MCF 10A (cell line): ENCODE data around the gene TMOD4. TPM values are rescaled to one million over a fixed set of nuclear protein-coding genes. Genes with fewer than 3 reads are reported as not detected.
A peak's percentile ranks its signal among the peaks of the same experiment; 100 is the strongest.

Experiments used
- BruUV-seq: library from RNA; stranded (reverse); fragments of 400-500 nt; replicated peaks from 2 replicates; lab custom pipeline; 2021; lab: Mats Ljungman, UMichigan
- CTCF ChIA-PET: fragments of 300-600 bp; sonication (Branson Sonifier 250); formaldehyde crosslinking; extraction: SDS; loops from one replicate; lab custom pipeline; 2021; ENCODE audit warnings: antibody characterized with exemption, inconsistent platforms; lab: Yijun Ruan, JAX
- POLR2A ChIA-PET: fragments of 300-600, 350-650 bp; sonication (Branson Sonifier 250); formaldehyde crosslinking; extraction: SDS; loops from one replicate; lab custom pipeline; 2020; ENCODE audit warnings: antibody characterized with exemption, inconsistent platforms; lab: Yijun Ruan, JAX
- DNase-seq: peaks from one replicate; pipeline ENCODE4 v3.0.0-alpha.2; 2018; ENCODE audit not compliant: unreplicated experiment
- H3K27ac Mint-ChIP-seq: one replicate; pipeline ENCODE4 v1.8.0; 2022; ENCODE audit warnings: mild to moderate bottlenecking, low read depth, mixed read lengths; ENCODE audit not compliant: unreplicated experiment
- H3K27me3 Mint-ChIP-seq: one replicate; pipeline ENCODE4 v1.8.0; 2022; ENCODE audit warnings: mixed read lengths; ENCODE audit not compliant: insufficient read depth, unreplicated experiment
- H3K36me3 Mint-ChIP-seq: one replicate; pipeline ENCODE4 v1.8.0; 2022; ENCODE audit warnings: mild to moderate bottlenecking, moderate library complexity, mixed read lengths; ENCODE audit not compliant: insufficient read depth, unreplicated experiment
- H3K4me1 Mint-ChIP-seq: one replicate; pipeline ENCODE4 v1.8.0; 2022; ENCODE audit warnings: mixed read lengths; ENCODE audit not compliant: insufficient read depth, unreplicated experiment
- H3K4me3 Mint-ChIP-seq: one replicate; pipeline ENCODE4 v1.8.0; 2022; ENCODE audit warnings: mild to moderate bottlenecking, moderate library complexity, mixed read lengths; ENCODE audit not compliant: unreplicated experiment
- H3K9me3 Mint-ChIP-seq: one replicate; pipeline ENCODE4 v1.8.0; 2022; ENCODE audit warnings: mixed read lengths; ENCODE audit not compliant: unreplicated experiment
- intact Hi-C: fragments of 100-400 bp; cut with micrococcal nuclease; formaldehyde crosslinking; loops from 2 replicates; pipeline ENCODE4 v1.14.1; 2022
- total RNA-seq: library from RNA; stranded (reverse); gene quantifications from 2 replicates; pipeline ENCODE4 v1.2.3, GENCODE V29; 2022
- TF ChIP-seq, protein P1 (sequence below): fragments of 200-600 bp; IDR thresholded peaks from one replicate; pipeline ENCODE4 v1.8.0; 2022; ENCODE audit warnings: antibody characterized with exemption, mild to moderate bottlenecking; ENCODE audit not compliant: unreplicated experiment

TMOD4 gene
- total RNA-seq, 1 experiment from 2014 or later, result not detected

DNA sequence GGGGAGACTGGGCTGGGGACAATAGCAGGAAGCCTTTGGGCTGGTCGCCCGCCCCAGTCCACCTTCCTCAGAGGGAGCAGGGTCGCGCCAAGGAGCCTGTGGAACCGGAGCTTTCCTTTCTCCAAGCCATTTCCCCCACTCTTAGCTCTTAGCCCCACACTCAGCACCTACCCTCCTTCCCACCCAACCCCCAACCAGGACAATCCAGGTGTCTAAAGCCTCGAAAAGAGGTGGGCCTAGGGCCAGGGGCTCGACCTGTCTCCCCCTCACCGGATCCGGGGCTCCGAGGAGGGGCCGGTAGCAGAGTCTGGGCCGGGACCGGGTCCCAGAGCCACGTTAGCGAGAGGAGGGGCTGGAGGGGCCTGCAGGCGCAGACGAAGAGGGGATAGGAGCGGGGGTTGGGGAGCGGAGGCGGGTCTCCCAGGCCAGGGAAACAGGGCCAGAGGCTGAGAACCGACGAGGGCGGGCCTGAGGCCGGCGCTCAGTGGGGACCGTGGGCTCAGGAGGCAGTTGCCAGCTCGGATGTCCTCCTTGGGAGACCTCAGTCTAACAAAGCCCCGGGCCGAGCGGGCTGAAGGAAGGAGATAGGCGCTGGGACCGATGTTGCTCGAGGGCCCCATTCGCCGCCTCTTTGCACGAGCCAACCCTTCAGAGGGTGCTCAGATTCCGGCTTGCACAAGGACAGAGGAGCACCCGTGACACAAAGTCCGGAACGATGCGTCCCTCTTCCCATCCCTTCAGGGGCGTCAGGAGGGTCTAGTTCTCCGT lies 30.3 kb downstream of the TMOD4 start:
- peak overlapping the region; percentile 73 for H3K4me3 Mint-ChIP-seq
- no peaks in the 10 kb centered on the region for H3K36me3 Mint-ChIP-seq
- no peak for DNase-seq
- intact Hi-C loops, result no loop called here
- no peak overlapping the region for H3K27ac Mint-ChIP-seq
- TF ChIP-seq, protein P1, sequence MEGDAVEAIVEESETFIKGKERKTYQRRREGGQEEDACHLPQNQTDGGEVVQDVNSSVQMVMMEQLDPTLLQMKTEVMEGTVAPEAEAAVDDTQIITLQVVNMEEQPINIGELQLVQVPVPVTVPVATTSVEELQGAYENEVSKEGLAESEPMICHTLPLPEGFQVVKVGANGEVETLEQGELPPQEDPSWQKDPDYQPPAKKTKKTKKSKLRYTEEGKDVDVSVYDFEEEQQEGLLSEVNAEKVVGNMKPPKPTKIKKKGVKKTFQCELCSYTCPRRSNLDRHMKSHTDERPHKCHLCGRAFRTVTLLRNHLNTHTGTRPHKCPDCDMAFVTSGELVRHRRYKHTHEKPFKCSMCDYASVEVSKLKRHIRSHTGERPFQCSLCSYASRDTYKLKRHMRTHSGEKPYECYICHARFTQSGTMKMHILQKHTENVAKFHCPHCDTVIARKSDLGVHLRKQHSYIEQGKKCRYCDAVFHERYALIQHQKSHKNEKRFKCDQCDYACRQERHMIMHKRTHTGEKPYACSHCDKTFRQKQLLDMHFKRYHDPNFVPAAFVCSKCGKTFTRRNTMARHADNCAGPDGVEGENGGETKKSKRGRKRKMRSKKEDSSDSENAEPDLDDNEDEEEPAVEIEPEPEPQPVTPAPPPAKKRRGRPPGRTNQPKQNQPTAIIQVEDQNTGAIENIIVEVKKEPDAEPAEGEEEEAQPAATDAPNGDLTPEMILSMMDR, result no peak
- CTCF ChIA-PET, result interaction anchor here (0.6 to 2.3 kb wide), 5 partner anchors 10 to 49 kb away, joined by 3 to 15 read pairs (median 4); partner anchors contain the start of gene LYSMD1
- POLR2A ChIA-PET, result interaction anchor here (0.9 to 2.4 kb wide), 5 partner anchors 8 to 46 kb away, joined by 3 to 6 read pairs (median 4); no protein-coding TSS in a partner anchor
- no peaks in the 10 kb centered on the region for H3K9me3 Mint-ChIP-seq
- no TSS peak for BruUV-seq
- no peaks in the 10 kb centered on the region for H3K27me3 Mint-ChIP-seq
- H3K4me1 Mint-ChIP-seq, result peaks cover 10% of the 10 kb centered on the region

DNA sequence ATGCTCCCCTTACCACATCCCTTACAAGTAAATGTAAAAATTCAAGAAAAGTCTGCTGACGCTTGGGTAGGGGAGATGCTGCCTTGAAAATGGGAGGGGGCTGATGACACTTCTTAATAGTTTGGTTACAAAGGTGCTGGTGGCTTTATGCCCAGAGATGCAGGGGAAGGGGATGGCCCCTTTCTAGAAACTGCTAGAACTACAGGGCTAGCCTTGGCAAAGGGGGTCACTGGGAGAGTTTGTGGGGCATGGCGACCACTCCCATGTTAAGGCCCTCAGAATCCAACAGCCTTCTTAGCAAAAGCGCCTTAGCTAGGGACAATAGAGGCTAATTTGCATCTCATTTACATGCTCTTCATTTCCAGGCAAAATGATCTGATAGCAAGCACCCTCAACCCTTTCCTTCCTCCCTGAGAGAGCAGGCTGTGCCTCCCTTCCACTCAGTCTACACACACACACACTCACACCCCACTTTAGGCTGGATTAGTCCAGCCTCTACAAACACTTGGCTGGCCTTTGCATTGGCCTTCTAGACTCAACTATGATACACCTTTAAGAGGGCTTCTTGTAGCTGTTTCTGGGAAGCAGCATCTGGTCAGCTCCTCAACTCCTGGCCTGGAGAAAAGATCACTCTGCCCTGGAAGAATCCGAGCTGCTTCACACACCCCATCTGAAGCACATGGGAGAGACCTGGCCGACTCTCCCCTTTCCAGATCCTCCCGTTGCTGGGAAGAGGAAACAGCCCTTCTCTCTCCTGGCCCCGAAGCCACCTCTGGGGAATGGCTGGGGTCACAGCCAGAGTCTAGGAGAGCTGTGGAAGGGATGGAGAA lies 31.1 kb downstream of the TMOD4 start:
- Mint-ChIP-seq H3K36me3 (no peaks in the 10 kb centered on the region), H3K4me1 (peaks cover 10% of the 10 kb centered on the region), H3K27ac (no peak overlapping the region), H3K9me3 (no peaks in the 10 kb centered on the region), H3K4me3 (no peak overlapping the region), H3K27me3 (no peaks in the 10 kb centered on the region)
- ChIA-PET CTCF (interaction anchor here (0.6 to 2.3 kb wide), 7 partner anchors 11 to 48 kb away, joined by 3 to 15 read pairs (median 4); partner anchors contain the start of genes LYSMD1 and VPS72), POLR2A (interaction anchor here (0.9 to 2.4 kb wide), 6 partner anchors 9 to 45 kb away, joined by 3 to 6 read pairs (median 4); no protein-coding TSS in a partner anchor)
- TF ChIP-seq, protein P1, result no peak
- no peak for DNase-seq
- intact Hi-C loops, result no loop called here
- BruUV-seq, result no TSS peak

DNA sequence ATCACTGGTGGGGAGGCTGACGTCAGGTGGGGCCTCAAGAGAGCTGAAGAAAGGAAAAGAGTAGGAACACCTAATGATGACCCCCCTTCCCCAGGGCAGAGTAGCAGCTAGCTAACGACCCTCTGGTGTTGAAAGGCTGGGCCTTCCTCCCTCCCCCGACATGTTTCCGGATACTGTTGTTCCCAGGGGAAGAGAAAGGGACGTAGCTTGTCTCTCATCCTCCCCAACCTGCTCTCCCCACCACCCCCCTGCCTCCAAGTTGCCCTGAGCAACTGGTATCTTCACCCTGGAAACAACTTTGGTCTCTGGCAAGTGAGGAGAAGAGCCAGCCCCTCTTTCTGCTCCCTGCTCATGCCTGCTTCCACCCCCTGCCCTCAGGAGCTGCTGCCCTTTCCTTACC lies 31.8 kb downstream of the TMOD4 start:
- no TSS peak for BruUV-seq
- ChIA-PET CTCF (interaction anchor here (0.6 to 2.3 kb wide), 3 partner anchors 27 to 46 kb away, joined by 3 to 15 read pairs (median 4); partner anchors contain the start of gene VPS72), POLR2A (interaction anchor here (0.8 to 2.4 kb wide), 3 partner anchors 14 to 18 kb away, joined by 3 to 6 read pairs (median 5); no protein-coding TSS in a partner anchor)
- no peak overlapping the region for H3K27ac Mint-ChIP-seq
- H3K27me3 Mint-ChIP-seq, result no peaks in the 10 kb centered on the region
- DNase-seq, result no peak
- peaks cover 10% of the 10 kb centered on the region for H3K4me1 Mint-ChIP-seq
- TF ChIP-seq, protein P1, result no peak
- H3K9me3 Mint-ChIP-seq, result no peaks in the 10 kb centered on the region
- intact Hi-C loops, result no loop called here
- H3K4me3 Mint-ChIP-seq, result no peak overlapping the region
- H3K36me3 Mint-ChIP-seq, result no peaks in the 10 kb centered on the region
